ENCODE measurements around the gene KDM3B. TPM values are rescaled to one million over a fixed set of nuclear protein-coding genes. Genes with fewer than 3 reads are reported as not detected.
"Not testable (repeated sequence)": the region's sequence is repeated elsewhere in the genome, so short reads cannot be mapped to it uniquely, and the experiment has no call there.

The KDM3B gene
- total RNA-seq, 1 donor from 2014 or later, result 42.4 TPM

GRCh38 chr5:138469540-138470321, 117.2 kb downstream of the KDM3B start:
- Histone ChIP-seq H3K4me3 (ENCODE audit: low read depth, low read length) (no peak overlapping the region), H3K36me3 (ENCODE audit: control insufficient read depth, insufficient read depth, low read length) (peaks cover 21% of the 10 kb centered on the region), H3K27me3 (ENCODE audit: control insufficient read depth, insufficient read depth, low read length) (no peaks in the 10 kb centered on the region)
- FAIRE-seq (no peak), DNase-seq (ENCODE audit: low read depth) (peak; percentile 96)
- TF ChIP-seq, protein P1, sequence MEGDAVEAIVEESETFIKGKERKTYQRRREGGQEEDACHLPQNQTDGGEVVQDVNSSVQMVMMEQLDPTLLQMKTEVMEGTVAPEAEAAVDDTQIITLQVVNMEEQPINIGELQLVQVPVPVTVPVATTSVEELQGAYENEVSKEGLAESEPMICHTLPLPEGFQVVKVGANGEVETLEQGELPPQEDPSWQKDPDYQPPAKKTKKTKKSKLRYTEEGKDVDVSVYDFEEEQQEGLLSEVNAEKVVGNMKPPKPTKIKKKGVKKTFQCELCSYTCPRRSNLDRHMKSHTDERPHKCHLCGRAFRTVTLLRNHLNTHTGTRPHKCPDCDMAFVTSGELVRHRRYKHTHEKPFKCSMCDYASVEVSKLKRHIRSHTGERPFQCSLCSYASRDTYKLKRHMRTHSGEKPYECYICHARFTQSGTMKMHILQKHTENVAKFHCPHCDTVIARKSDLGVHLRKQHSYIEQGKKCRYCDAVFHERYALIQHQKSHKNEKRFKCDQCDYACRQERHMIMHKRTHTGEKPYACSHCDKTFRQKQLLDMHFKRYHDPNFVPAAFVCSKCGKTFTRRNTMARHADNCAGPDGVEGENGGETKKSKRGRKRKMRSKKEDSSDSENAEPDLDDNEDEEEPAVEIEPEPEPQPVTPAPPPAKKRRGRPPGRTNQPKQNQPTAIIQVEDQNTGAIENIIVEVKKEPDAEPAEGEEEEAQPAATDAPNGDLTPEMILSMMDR (IDR thresholded peaks at IDR 0.05; ENCODE audit: insufficient read depth, low read length, severe bottlenecking), result no peak

DNA sequence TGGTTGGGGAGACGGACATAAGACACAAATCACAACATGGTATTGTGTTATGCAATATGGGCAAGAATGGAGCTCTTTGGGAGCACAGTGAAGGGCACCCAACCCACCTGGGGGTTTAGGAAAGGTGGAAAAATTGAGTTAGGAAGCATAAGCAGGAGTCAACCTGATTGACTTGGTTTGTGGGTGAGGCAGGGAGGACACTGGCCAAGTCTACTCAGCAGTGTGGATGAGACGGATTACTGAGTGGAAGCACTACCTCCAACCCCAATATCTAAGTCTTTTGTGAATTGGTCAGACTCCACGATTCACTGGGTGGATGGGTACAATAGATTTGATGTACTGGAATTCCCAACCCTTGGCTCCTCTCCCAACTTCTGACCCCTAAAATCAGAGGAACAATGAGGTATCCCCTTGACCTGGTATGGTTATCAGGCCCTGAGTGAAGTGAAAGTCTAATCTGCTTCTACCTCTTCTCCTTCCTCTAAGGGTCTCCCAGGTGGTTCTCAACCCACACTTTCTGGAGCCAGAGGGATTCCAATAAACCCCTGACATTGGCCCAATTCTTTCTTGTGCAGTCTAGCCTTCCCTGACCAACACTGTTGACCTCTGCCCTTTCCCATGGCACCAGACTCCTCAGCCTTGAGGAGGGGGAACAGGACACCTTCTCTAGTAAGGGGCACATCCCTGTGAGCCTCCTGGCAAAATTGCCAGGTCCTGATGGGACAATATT, 118.0 kb downstream of the KDM3B start:
- FAIRE-seq (peak; percentile 98), DNase-seq (ENCODE audit: low read depth) (peak; percentile 89)
- Histone ChIP-seq H3K4me3 (ENCODE audit: low read depth, low read length) (no peak overlapping the region), H3K27me3 (ENCODE audit: control insufficient read depth, insufficient read depth, low read length) (no peaks in the 10 kb centered on the region), H3K36me3 (ENCODE audit: control insufficient read depth, insufficient read depth, low read length) (peaks cover 21% of the 10 kb centered on the region)
- TF ChIP-seq, protein P1 (IDR thresholded peaks at IDR 0.05; ENCODE audit: insufficient read depth, low read length, severe bottlenecking), result no peak

GRCh38 chr5:138471052-138471361, 118.5 kb downstream of the KDM3B start:
- Histone ChIP-seq H3K36me3 (ENCODE audit: control insufficient read depth, insufficient read depth, low read length) (peaks cover 16% of the 10 kb centered on the region), H3K4me3 (ENCODE audit: low read depth, low read length) (no peak overlapping the region), H3K27me3 (ENCODE audit: control insufficient read depth, insufficient read depth, low read length) (no peaks in the 10 kb centered on the region)
- FAIRE-seq (no peak), DNase-seq (ENCODE audit: low read depth) (no peak)
- TF ChIP-seq, protein P1 (IDR thresholded peaks at IDR 0.05; ENCODE audit: insufficient read depth, low read length, severe bottlenecking), result no peak

- H3K4me3 ChIP-seq (ENCODE audit: low read depth, low read length), result no peak overlapping the region
- TF ChIP-seq, protein P1 (IDR thresholded peaks at IDR 0.05; ENCODE audit: insufficient read depth, low read length, severe bottlenecking), result no peak
- H3K36me3 ChIP-seq (ENCODE audit: control insufficient read depth, insufficient read depth, low read length), result peaks cover 3% of the 10 kb centered on the region
- DNase-seq (ENCODE audit: low read depth), result no peak
- H3K27me3 ChIP-seq (ENCODE audit: control insufficient read depth, insufficient read depth, low read length), result no peaks in the 10 kb centered on the region
- FAIRE-seq, result no peak
Measured at GRCh38 chr5:138472353-138472752, 119.9 kb downstream of the KDM3B start.

- not testable (repeated sequence) for DNase-seq (ENCODE audit: low read depth); H3K4me3 ChIP-seq (ENCODE audit: low read depth, low read length); H3K36me3 ChIP-seq (ENCODE audit: control insufficient read depth, insufficient read depth, low read length); H3K27me3 ChIP-seq (ENCODE audit: control insufficient read depth, insufficient read depth, low read length); FAIRE-seq
Measured at GRCh38 chr5:138473151-138473550, 120.7 kb downstream of the KDM3B start.

DNA sequence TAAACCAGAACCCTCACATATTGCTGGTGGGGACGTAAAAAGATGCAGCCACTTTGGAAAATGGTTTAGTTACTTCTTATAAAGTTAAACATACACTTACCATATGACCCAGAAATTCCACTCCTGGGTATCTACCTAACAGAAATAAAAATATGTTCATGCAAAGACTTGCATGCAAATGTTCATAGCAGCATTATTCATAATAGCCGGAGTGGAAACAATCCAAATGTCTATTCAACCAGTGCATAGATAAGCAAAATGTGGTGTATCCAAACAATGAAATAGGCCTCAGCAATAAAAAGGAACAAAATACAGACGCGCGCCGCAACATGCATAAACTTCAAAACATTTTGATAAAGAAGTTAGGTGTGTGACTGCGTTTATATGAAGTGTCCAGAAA, 124.4 kb downstream of the KDM3B start:
- Histone ChIP-seq H3K36me3 (ENCODE audit: control insufficient read depth, insufficient read depth, low read length) (no peaks in the 10 kb centered on the region), H3K4me3 (ENCODE audit: low read depth, low read length) (no peak overlapping the region), H3K27me3 (ENCODE audit: control insufficient read depth, insufficient read depth, low read length) (no peaks in the 10 kb centered on the region)
- FAIRE-seq (no peak), DNase-seq (ENCODE audit: low read depth) (peak; percentile 55)
- TF ChIP-seq, protein P1 (IDR thresholded peaks at IDR 0.05; ENCODE audit: insufficient read depth, low read length, severe bottlenecking), result no peak

Data from bronchial epithelial cell (primary cell).